Neural cell (in vitro differentiated cells): ENCODE data around the gene ZDHHC14. TPM values are rescaled to one million over a fixed set of nuclear protein-coding genes. Genes with fewer than 3 reads are reported as not detected.

Source experiments
- H2AFZ ChIP-seq: fragments of 200-600, 300-800 bp; sonication (generic), shearing (Covaris generic); 2 replicates; pipeline ENCODE4 v1.6.0; 2014; ENCODE audit warnings: low read depth, mild to moderate bottlenecking, antibody characterized with exemption, low read length, moderate library complexity
- H3F3A ChIP-seq: fragments of 200-600 bp; shearing (Covaris generic); 2 replicates; pipeline ENCODE4 v1.6.1; 2016; ENCODE audit warnings: mild to moderate bottlenecking, moderate library complexity, mixed read lengths, antibody characterized with exemption, low read length; ENCODE audit not compliant: insufficient read depth, poor library complexity, severe bottlenecking
- H3K27ac ChIP-seq: fragments of 200-600, 300-800 bp; sonication (generic), shearing (Covaris generic); 2 replicates; pipeline ENCODE4 v1.5.1; 2014; ENCODE audit warnings: mild to moderate bottlenecking, low read length, moderate library complexity
- H3K27me3 ChIP-seq: fragments of 300-800, 200-600 bp; sonication (generic), shearing (Covaris generic); 2 replicates; pipeline ENCODE4 v1.6.0; 2014; ENCODE audit warnings: mild to moderate bottlenecking, low read depth, low read length, moderate library complexity; ENCODE audit not compliant: insufficient read depth
- H3K36me3 ChIP-seq: fragments of 300-800, 200-600 bp; sonication (generic), shearing (Covaris generic); 2 replicates; pipeline ENCODE4 v1.5.1; 2014; ENCODE audit warnings: mild to moderate bottlenecking, antibody characterized with exemption, low read length, moderate library complexity; ENCODE audit not compliant: insufficient read depth
- H3K4me2 ChIP-seq: fragments of 300-800, 200-600 bp; sonication (generic), shearing (Covaris generic); 2 replicates; pipeline ENCODE4 v1.6.0; 2014; ENCODE audit warnings: mild to moderate bottlenecking, low read length
- H3K4me3 ChIP-seq: fragments of 300-800, 200-600 bp; sonication (generic), shearing (Covaris generic); 2 replicates; pipeline ENCODE4 v1.5.1; 2014; ENCODE audit warnings: mild to moderate bottlenecking, low read length, moderate library complexity
- H3K79me2 ChIP-seq: fragments of 200-600 bp; shearing (Covaris generic); replicated peaks from 2 replicates; pipeline ENCODE4 v1.6.0; 2014; ENCODE audit warnings: mild to moderate bottlenecking, low read length, moderate library complexity; ENCODE audit not compliant: insufficient read depth
- H3K9ac ChIP-seq: fragments of 300-800, 200-600 bp; sonication (generic), shearing (Covaris generic); 2 replicates; pipeline ENCODE4 v1.6.1; 2016; ENCODE audit warnings: mild to moderate bottlenecking, low read length, mixed read lengths
- H3K9me2 ChIP-seq: fragments of 200-600 bp; shearing (Covaris generic); 2 replicates; pipeline ENCODE4 v1.6.1; 2016; ENCODE audit warnings: mild to moderate bottlenecking, low read length, mixed read lengths; ENCODE audit not compliant: insufficient read depth
- H3K9me3 ChIP-seq: fragments of 200-600, 300-800 bp; sonication (generic), shearing (Covaris generic); 2 replicates; pipeline ENCODE4 v1.6.1; 2016; ENCODE audit warnings: mild to moderate bottlenecking, mixed run types, low read length, moderate library complexity, mixed read lengths
- H4K20me1 ChIP-seq: fragments of 200-600 bp; shearing (Covaris generic); 2 replicates; pipeline ENCODE4 v1.6.1; 2016; ENCODE audit warnings: mild to moderate bottlenecking, mixed run types; ENCODE audit not compliant: insufficient read depth
- EP300 ChIP-seq: fragments of 450-650 bp; conservative IDR thresholded peaks from 2 replicates; pipeline ENCODE4 v1.6.1; 2014; ENCODE audit warnings: antibody characterized with exemption, mild to moderate bottlenecking, moderate library complexity; ENCODE audit not compliant: poor library complexity, severe bottlenecking
- EZH2 ChIP-seq: fragments of 200-600, 300-800 bp; shearing (Covaris generic), sonication (generic); IDR thresholded peaks from 2 replicates; pipeline ENCODE4 v1.6.1; 2014; ENCODE audit warnings: antibody characterized with exemption, low read length, borderline replicate concordance, mild to moderate bottlenecking; ENCODE audit not compliant: insufficient read depth, poor library complexity, severe bottlenecking
- MXI1 ChIP-seq: fragments of 450-650 bp; conservative IDR thresholded peaks from 2 replicates; pipeline ENCODE4 v1.6.1; 2014; ENCODE audit warnings: antibody characterized with exemption, mild to moderate bottlenecking; ENCODE audit not compliant: poor library complexity, severe bottlenecking
- POLR2AphosphoS5 ChIP-seq: IDR thresholded peaks from 2 replicates; pipeline ENCODE4 v1.6.1; 2012
- RAD21 ChIP-seq: fragments of 450-650 bp; conservative IDR thresholded peaks from 2 replicates; pipeline ENCODE4 v1.6.1; 2014; ENCODE audit warnings: antibody characterized with exemption, mild to moderate bottlenecking, moderate library complexity
- REST ChIP-seq: IDR thresholded peaks from 2 replicates; pipeline ENCODE4 v1.6.1; 2012; ENCODE audit warnings: borderline replicate concordance
- SMC3 ChIP-seq: fragments of 450-650 bp; conservative IDR thresholded peaks from 2 replicates; pipeline ENCODE4 v1.6.1; 2014; ENCODE audit warnings: antibody characterized with exemption, mild to moderate bottlenecking, moderate library complexity; ENCODE audit not compliant: poor library complexity
- TAF1 ChIP-seq: IDR thresholded peaks from 2 replicates; pipeline ENCODE4 v1.6.1; 2012; ENCODE audit warnings: low read depth
- polyA plus RNA-seq: library from polyadenylated mRNA; depleted of rRNA; stranded (reverse); fragments of >200 nt; gene quantifications from 2 replicates; pipeline ENCODE4 v1.2.3, GENCODE V29; 2014
- TF ChIP-seq, protein P1 (sequence below): fragments of 450-650 bp; IDR thresholded peaks from 2 replicates; pipeline ENCODE4 v1.5.1; 2014; ENCODE audit warnings: antibody characterized with exemption, mild to moderate bottlenecking, moderate library complexity; ENCODE audit not compliant: poor library complexity, severe bottlenecking

ZDHHC14 gene
- polyA plus RNA-seq, 1 donor from 2014 or later = 4.1 TPM

DNA sequence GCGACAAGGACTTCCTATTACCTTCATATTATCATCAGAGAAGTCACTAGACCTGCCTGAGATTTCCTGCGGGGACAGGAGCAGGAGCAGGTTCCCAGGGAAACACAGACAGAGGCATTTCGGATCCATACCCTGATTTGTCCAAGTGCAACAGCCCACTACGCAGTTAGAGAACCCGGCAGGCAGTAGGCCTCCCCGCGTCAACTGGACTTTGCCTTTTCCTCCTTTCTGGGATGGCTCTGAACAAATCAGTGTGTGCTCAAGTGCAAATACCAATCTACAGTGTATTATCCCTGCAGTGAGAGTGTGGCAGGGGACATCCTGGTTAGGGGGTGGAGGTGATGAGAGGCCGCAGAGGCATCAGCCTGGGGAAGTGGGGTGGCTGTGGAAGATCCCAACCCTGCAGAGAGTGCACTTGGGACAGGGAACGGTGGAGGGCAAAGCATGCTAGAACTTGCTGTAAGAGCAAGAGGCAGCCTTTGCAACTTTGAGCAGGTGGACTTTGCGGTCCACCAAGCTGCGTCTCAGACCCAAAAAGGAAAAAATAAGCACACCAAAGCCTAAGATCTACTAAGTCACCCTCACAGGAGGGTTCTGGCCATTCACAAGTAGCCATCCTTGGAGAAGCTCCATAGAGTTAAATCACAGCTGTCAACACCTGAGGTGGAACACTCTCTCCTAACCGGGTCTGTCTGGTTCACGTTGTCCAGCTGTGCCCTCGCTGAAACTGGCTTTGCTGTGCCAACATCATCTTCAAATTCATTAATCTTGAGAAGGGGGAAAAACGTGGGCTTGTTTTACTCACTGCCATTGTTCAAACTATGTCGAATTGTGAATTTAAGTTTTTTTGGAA lies 159.1 kb downstream of the ZDHHC14 start:
- no peaks in the 10 kb centered on the region for H3K9me2 ChIP-seq
- H3K27me3 ChIP-seq = no peaks in the 10 kb centered on the region
- no peaks in the 10 kb centered on the region for H3K79me2 ChIP-seq
- H4K20me1 ChIP-seq = no peaks in the 10 kb centered on the region
- H3F3A ChIP-seq = no peaks in the 10 kb centered on the region
- TF ChIP-seq EZH2 (no peak), RAD21 (no peak), EP300 (no peak), TAF1 (no peak), SMC3 (no peak), POLR2AphosphoS5 (no peak), REST (no peak), MXI1 (no peak)
- TF ChIP-seq, protein P1, sequence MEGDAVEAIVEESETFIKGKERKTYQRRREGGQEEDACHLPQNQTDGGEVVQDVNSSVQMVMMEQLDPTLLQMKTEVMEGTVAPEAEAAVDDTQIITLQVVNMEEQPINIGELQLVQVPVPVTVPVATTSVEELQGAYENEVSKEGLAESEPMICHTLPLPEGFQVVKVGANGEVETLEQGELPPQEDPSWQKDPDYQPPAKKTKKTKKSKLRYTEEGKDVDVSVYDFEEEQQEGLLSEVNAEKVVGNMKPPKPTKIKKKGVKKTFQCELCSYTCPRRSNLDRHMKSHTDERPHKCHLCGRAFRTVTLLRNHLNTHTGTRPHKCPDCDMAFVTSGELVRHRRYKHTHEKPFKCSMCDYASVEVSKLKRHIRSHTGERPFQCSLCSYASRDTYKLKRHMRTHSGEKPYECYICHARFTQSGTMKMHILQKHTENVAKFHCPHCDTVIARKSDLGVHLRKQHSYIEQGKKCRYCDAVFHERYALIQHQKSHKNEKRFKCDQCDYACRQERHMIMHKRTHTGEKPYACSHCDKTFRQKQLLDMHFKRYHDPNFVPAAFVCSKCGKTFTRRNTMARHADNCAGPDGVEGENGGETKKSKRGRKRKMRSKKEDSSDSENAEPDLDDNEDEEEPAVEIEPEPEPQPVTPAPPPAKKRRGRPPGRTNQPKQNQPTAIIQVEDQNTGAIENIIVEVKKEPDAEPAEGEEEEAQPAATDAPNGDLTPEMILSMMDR = no peak
- H3K4me3 ChIP-seq = no peak overlapping the region
- H3K9ac ChIP-seq = no peak overlapping the region
- no peak overlapping the region for H2AFZ ChIP-seq
- H3K4me2 ChIP-seq = no peak overlapping the region
- no peak overlapping the region for H3K27ac ChIP-seq
- no peaks in the 10 kb centered on the region for H3K36me3 ChIP-seq
- H3K9me3 ChIP-seq = peaks cover 5% of the 10 kb centered on the region

GRCh38 chr6:157541618-157542413 lies 160.8 kb downstream of the ZDHHC14 start:
- H2AFZ ChIP-seq = no peak overlapping the region
- no peak overlapping the region for H3K4me3 ChIP-seq
- no peak overlapping the region for H3K9ac ChIP-seq
- H3K4me2 ChIP-seq = no peak overlapping the region
- H3K79me2 ChIP-seq = no peaks in the 10 kb centered on the region
- peaks cover 5% of the 10 kb centered on the region for H3K9me3 ChIP-seq
- H3K27me3 ChIP-seq = no peaks in the 10 kb centered on the region
- no peaks in the 10 kb centered on the region for H3F3A ChIP-seq
- H3K36me3 ChIP-seq = no peaks in the 10 kb centered on the region
- TF ChIP-seq TAF1 (no peak), EZH2 (no peak), RAD21 (no peak), EP300 (no peak), REST (no peak), MXI1 (no peak), POLR2AphosphoS5 (no peak), SMC3 (no peak)
- TF ChIP-seq, protein P1 = no peak
- no peak overlapping the region for H3K27ac ChIP-seq
- H3K9me2 ChIP-seq = no peaks in the 10 kb centered on the region
- no peaks in the 10 kb centered on the region for H4K20me1 ChIP-seq
